IMR-90 (cell line): ENCODE results near the gene RIPPLY3. TPM values are rescaled to one million over a fixed set of nuclear protein-coding genes. Genes with fewer than 3 reads are reported as not detected.

Experiments
- ATAC-seq: fragments of 200-7000 bp; cut with Tn5 transposase; 2 replicates; pipeline ENCODE4 v1.9.1; 2020; ENCODE audit warnings: low read depth, mild to moderate bottlenecking, moderate library complexity
- BruUV-seq: library from RNA; stranded (reverse); fragments of 400-500 nt; replicated peaks from 2 replicates; lab custom pipeline; 2021; lab: Mats Ljungman, UMichigan
- CTCF ChIA-PET: fragments of 300-600 bp; formaldehyde crosslinking; extraction: SDS; loops from one replicate; lab custom pipeline; 2021; ENCODE audit warnings: antibody characterized with exemption; lab: Yijun Ruan, JAX
- POLR2A ChIA-PET: fragments of 300-600 bp; sonication (Branson Sonifier 250); formaldehyde crosslinking; loops from one replicate; lab custom pipeline; 2022; ENCODE audit warnings: antibody characterized with exemption; ENCODE audit not compliant: unreplicated experiment; lab: Charles Lee
- DNase-seq: peaks from one replicate; pipeline ENCODE4 v3.0.0; 2013
- H2AFZ ChIP-seq: replicated peaks from 2 replicates; pipeline ENCODE3; 2013; ENCODE audit warnings: low read length, mild to moderate bottlenecking; ENCODE audit not compliant: poor library complexity
- H2AK5ac ChIP-seq: 2 replicates; pipeline ENCODE4 v1.6.1; 2013; ENCODE audit warnings: low read depth, low read length, inconsistent platforms
- H2AK9ac ChIP-seq: replicated peaks from 2 replicates; pipeline ENCODE3; 2013; ENCODE audit warnings: mild to moderate bottlenecking, low read depth, low read length, moderate library complexity; ENCODE audit not compliant: poor library complexity
- H2BK120ac ChIP-seq: 2 replicates; pipeline ENCODE4 v1.6.1; 2013; ENCODE audit warnings: low read depth, low read length, inconsistent platforms
- H2BK15ac ChIP-seq: 3 replicates; pipeline ENCODE4 v1.6.1; 2013; ENCODE audit warnings: low read depth, low read length, inconsistent platforms
- H2BK20ac ChIP-seq: 2 replicates; pipeline ENCODE4 v1.6.1; 2013; ENCODE audit warnings: low read depth, mild to moderate bottlenecking, inconsistent platforms, low read length, moderate library complexity
- H2BK5ac ChIP-seq: 2 replicates; pipeline ENCODE4 v1.6.1; 2013; ENCODE audit warnings: mild to moderate bottlenecking, low read depth, low read length, inconsistent platforms; ENCODE audit not compliant: poor library complexity, severe bottlenecking
- H3K14ac ChIP-seq: replicated peaks from 2 replicates; pipeline ENCODE4 v1.6.1; 2013; ENCODE audit warnings: low read depth, low read length, inconsistent platforms
- H3K18ac ChIP-seq: 2 replicates; pipeline ENCODE4 v1.6.1; 2013; ENCODE audit warnings: low read depth, low read length, control low read depth
- H3K23ac ChIP-seq: 2 replicates; pipeline ENCODE4 v1.6.1; 2013; ENCODE audit warnings: low read depth, low read length, inconsistent platforms
- H3K27ac ChIP-seq: 2 replicates; pipeline ENCODE4 v1.5.1; 2013; ENCODE audit warnings: mild to moderate bottlenecking, control low read depth, low read length; ENCODE audit not compliant: insufficient read depth
- H3K27me3 ChIP-seq: 2 replicates; pipeline ENCODE4 v1.6.1; 2013; ENCODE audit warnings: low read length; ENCODE audit not compliant: control insufficient read depth, insufficient read depth
- H3K36me3 ChIP-seq: 2 replicates; pipeline ENCODE4 v1.6.1; 2013; ENCODE audit warnings: low read length, mixed read lengths; ENCODE audit not compliant: control insufficient read depth, insufficient read depth
- H3K4ac ChIP-seq: 2 replicates; pipeline ENCODE4 v1.6.1; 2013; ENCODE audit warnings: low read depth, low read length, inconsistent platforms
- H3K4me1 ChIP-seq: 2 replicates; pipeline ENCODE4 v1.6.1; 2013; ENCODE audit warnings: low read length, mixed read lengths; ENCODE audit not compliant: control insufficient read depth, insufficient read depth
- H3K4me2 ChIP-seq: 2 replicates; pipeline ENCODE4 v1.6.1; 2013; ENCODE audit warnings: low read depth, mild to moderate bottlenecking, control low read depth, low read length, moderate library complexity
- H3K4me3 ChIP-seq: 2 replicates; pipeline ENCODE4 v1.5.1; 2013; ENCODE audit warnings: low read depth, mild to moderate bottlenecking, control low read depth, low read length, moderate library complexity; ENCODE audit not compliant: insufficient read depth
- H3K56ac ChIP-seq: 2 replicates; pipeline ENCODE4 v1.6.1; 2013; ENCODE audit warnings: low read length, inconsistent platforms; ENCODE audit not compliant: insufficient read depth; ENCODE audit errors: extremely low read depth
- H3K79me1 ChIP-seq, 2 experiments: 2 replicates each; pipeline ENCODE4 v1.6.1; 2013; ENCODE audit warnings: low read length in 2 of 2, inconsistent platforms in 1 of 2, low read depth in 1 of 2
- H3K9ac ChIP-seq: 2 replicates; pipeline ENCODE4 v1.6.1; 2013; ENCODE audit warnings: low read depth, low read length, control low read depth
- H3K9me1 ChIP-seq: 2 replicates; pipeline ENCODE4 v1.6.1; 2013; ENCODE audit warnings: low read length, inconsistent platforms; ENCODE audit not compliant: insufficient read depth
- H3K9me3 ChIP-seq: 2 replicates; pipeline ENCODE4 v1.6.1; 2013; ENCODE audit warnings: low read length; ENCODE audit not compliant: control insufficient read depth, insufficient read depth
- H4K20me1 ChIP-seq: 2 replicates; pipeline ENCODE4 v1.6.1; 2013; ENCODE audit warnings: low read length, inconsistent platforms; ENCODE audit not compliant: insufficient read depth
- H4K5ac ChIP-seq: 2 replicates; pipeline ENCODE4 v1.6.1; 2013; ENCODE audit warnings: mild to moderate bottlenecking, low read depth, low read length, control low read depth
- H4K8ac ChIP-seq, 2 experiments: 2 replicates each; pipeline ENCODE4 v1.6.1; 2013; ENCODE audit warnings: low read depth in 2 of 2, low read length in 2 of 2, control low read depth in 1 of 2, inconsistent platforms in 1 of 2
- H4K91ac ChIP-seq: 2 replicates; pipeline ENCODE4 v1.6.1; 2013; ENCODE audit warnings: low read depth, low read length, inconsistent platforms; ENCODE audit not compliant: insufficient read depth
- BHLHE40 ChIP-seq: fragments of 150-350 bp; IDR thresholded peaks from 2 replicates; pipeline ENCODE4 v1.6.1; 2016; ENCODE audit warnings: mild to moderate bottlenecking, low read depth, low read length
- CHD1 ChIP-seq: IDR thresholded peaks from 2 replicates; pipeline ENCODE4 v1.6.1; 2012; ENCODE audit warnings: low read depth, low read length, improper control_type of control experiment
- FOS ChIP-seq: fragments of 150-350 bp; IDR thresholded peaks from 2 replicates; pipeline ENCODE4 v1.6.1; 2016; ENCODE audit warnings: low read depth, low read length
- MAFK ChIP-seq: IDR thresholded peaks from 2 replicates; pipeline ENCODE4 v1.6.1; 2012; ENCODE audit warnings: low read depth, low read length, improper control_type of control experiment
- MAZ ChIP-seq: IDR thresholded peaks from 2 replicates; pipeline ENCODE4 v1.6.1; 2012; ENCODE audit warnings: low read depth, mild to moderate bottlenecking, low read length, improper control_type of control experiment, moderate library complexity, borderline replicate concordance
- POLR2A ChIP-seq: IDR thresholded peaks from 2 replicates; pipeline ENCODE4 v1.6.1; 2012; ENCODE audit warnings: mild to moderate bottlenecking, low read depth, low read length
- RAD21 ChIP-seq: IDR thresholded peaks from 2 replicates; pipeline ENCODE4 v1.6.1; 2012; ENCODE audit warnings: low read length, improper control_type of control experiment
- RCOR1 ChIP-seq: IDR thresholded peaks from 2 replicates; pipeline ENCODE4 v1.6.1; 2012; ENCODE audit warnings: mild to moderate bottlenecking, low read length, improper control_type of control experiment; ENCODE audit not compliant: insufficient replicate concordance
- RFX5 ChIP-seq: IDR thresholded peaks from 2 replicates; pipeline ENCODE4 v1.8.0; 2012; ENCODE audit warnings: low read depth, mild to moderate bottlenecking, low read length, moderate library complexity
- SMC3 ChIP-seq: fragments of 150-350 bp; IDR thresholded peaks from 2 replicates; pipeline ENCODE4 v1.6.1; 2016; ENCODE audit warnings: low read depth, mild to moderate bottlenecking, antibody characterized with exemption, low read length, moderate library complexity
- USF2 ChIP-seq: fragments of 150-350 bp; IDR thresholded peaks from 2 replicates; pipeline ENCODE4 v1.6.1; 2017; ENCODE audit warnings: mild to moderate bottlenecking, antibody characterized with exemption, low read length, low read depth
- WGBS, 2 experiments: methylation state at CpG; one replicate each; pipeline versions ENCODE4 v1.1.5 to v1.1.7; 2013; ENCODE audit warnings: missing lambda C conversion rate in 2 of 2; ENCODE audit not compliant: insufficient read length in 1 of 2; ENCODE audit errors: extremely low coverage in 2 of 2; 5-methylcytosine and 5-hydroxymethylcytosine counted together
- dilution Hi-C: fragments of 300-500 bp; cut with HindIII; formaldehyde crosslinking; loops from one replicate; pipeline ENCODE4 v1.14.3; 2018; ENCODE audit warnings: low sequenced_read_pairs; ENCODE audit not compliant: unreplicated experiment
- in situ Hi-C: fragments of 300-500 bp; cut with MboI; formaldehyde crosslinking; loops from 3 replicates; pipeline ENCODE4 v1.14.3; 2019; ENCODE audit warnings: low sequenced_read_pairs, inconsistent platforms, mixed read lengths
- intact Hi-C: fragments of 100-400 bp; cut with micrococcal nuclease; formaldehyde crosslinking; loops from 2 replicates; pipeline ENCODE4 v1.10.0; 2022
- polyA plus RNA-seq, 3 experiments: library from polyadenylated mRNA; depleted of rRNA; stranded (reverse); fragments of >200 nt; gene quantifications; 2 replicates each; pipeline ENCODE4 v1.2.3, GENCODE V29; 2012; ENCODE audit warnings: low replicate concordance in 1 of 3
- total RNA-seq: library from RNA; depleted of rRNA; stranded (reverse); fragments of >200 nt; gene quantifications from 2 replicates; pipeline ENCODE4 v1.2.3, GENCODE V29; 2012

The RIPPLY3 gene
- total and polyA plus RNA-seq, 2 of the 4 experiments (the other 2 are of a cell fraction): 0.10 TPM; not detected in 1

- H3K79me1 ChIP-seq: no peaks in the 10 kb centered on the region
- H3K18ac ChIP-seq: no peak overlapping the region
- peaks cover 9% of the 10 kb centered on the region for H3K27me3 ChIP-seq
- dilution Hi-C loops (no loop called here), in situ Hi-C loops (no loop called here), intact Hi-C loops (no loop called here)
- H2BK20ac ChIP-seq: no peak overlapping the region
- DNase-seq: no peak
- H4K20me1 ChIP-seq: no peaks in the 10 kb centered on the region
- no peak overlapping the region for H3K4me2 ChIP-seq
- no peak overlapping the region for H4K5ac ChIP-seq
- H3K36me3 ChIP-seq: no peaks in the 10 kb centered on the region
- no peak overlapping the region for H3K23ac ChIP-seq
- BruUV-seq: no TSS peak
- CTCF ChIA-PET: interaction anchor here (0.6 kb wide), 1 partner anchor 17 kb away, joined by 3 read pairs; no protein-coding TSS in a partner anchor
- no peak overlapping the region for H4K8ac ChIP-seq
- no peak for ATAC-seq
- no peak overlapping the region for H3K4me3 ChIP-seq
- TF ChIP-seq CHD1: no peak
- TF ChIP-seq RAD21: no peak
- TF ChIP-seq RFX5: no peak
- TF ChIP-seq FOS: no peak
- TF ChIP-seq BHLHE40: no peak
- no peak for TF ChIP-seq SMC3
- no peak for TF ChIP-seq MAFK
- TF ChIP-seq RCOR1: no peak
- TF ChIP-seq USF2: no peak
- no peak for TF ChIP-seq MAZ
- TF ChIP-seq POLR2A: no peak
- POLR2A ChIA-PET: no interaction called here
- no peak overlapping the region for H3K56ac ChIP-seq
- no peak overlapping the region for H2BK15ac ChIP-seq
- H2BK120ac ChIP-seq: no peak overlapping the region
- H3K27ac ChIP-seq: no peak overlapping the region
- H2AFZ ChIP-seq: peak overlapping the region; percentile 33
- no peaks in the 10 kb centered on the region for H3K4me1 ChIP-seq
- H2BK5ac ChIP-seq: no peak overlapping the region
- H3K9ac ChIP-seq: no peak overlapping the region
- no peaks in the 10 kb centered on the region for H3K9me1 ChIP-seq
- H3K9me3 ChIP-seq: no peaks in the 10 kb centered on the region
- WGBS, 2 experiments: 85% methylated on average over 5 of the region's 6 CpGs; no CpG with 5 or more reads in 1 of the 2 experiments
- H4K91ac ChIP-seq: no peak overlapping the region
- H2AK9ac ChIP-seq: no peak overlapping the region
- no peak overlapping the region for H3K4ac ChIP-seq
- H2AK5ac ChIP-seq: no peak overlapping the region
- H3K14ac ChIP-seq: no peak overlapping the region
Measured at GRCh38 chr21:37043818-37044217, 37.3 kb downstream of the RIPPLY3 start.
